HepG2 (cell line): ENCODE results near the gene GPR173. TPM values are rescaled to one million over a fixed set of nuclear protein-coding genes. Genes with fewer than 3 reads are reported as not detected.

Experiments
- ATAC-seq: fragments of 200-7000 bp; cut with Tn5 transposase; 3 replicates; pipeline ENCODE4 v1.9.1; 2020; ENCODE audit warnings: mild to moderate bottlenecking, moderate library complexity
- BruUV-seq: library from RNA; stranded (reverse); fragments of 400-500 nt; replicated peaks from 2 replicates; lab custom pipeline; 2021; lab: Mats Ljungman, UMichigan
- CTCF ChIA-PET: fragments of 300-600 bp; formaldehyde crosslinking; extraction: SDS; loops from one replicate; lab custom pipeline; 2021; ENCODE audit warnings: low total read pairs, inconsistent platforms, low intra/inter-chr PET ratio; lab: Yijun Ruan, JAX
- POLR2A ChIA-PET: fragments of 350-600 bp; sonication (Branson Sonifier 250); formaldehyde crosslinking; loops from one replicate; lab custom pipeline; 2020; ENCODE audit warnings: antibody characterized with exemption, inconsistent platforms; lab: Yijun Ruan, JAX
- DNase-seq: peaks from one replicate; pipeline ENCODE4 v3.0.0-alpha.2; 2015; ENCODE audit warnings: low spot score
- FAIRE-seq: peaks from 3 replicates; lab custom pipeline; 2011; peaks lifted over from hg19 to GRCh38; lab: Jason Lieb, UNC
- H2AFZ ChIP-seq: one replicate; pipeline ENCODE4 v1.6.1; 2011; ENCODE audit warnings: low read length, inconsistent platforms
- H3K27ac ChIP-seq: fragments of 300-600 bp; 3 replicates; pipeline ENCODE4 v1.8.0; 2011; ENCODE audit warnings: mixed run types, mild to moderate bottlenecking, mixed read lengths, low read length, inconsistent platforms; ENCODE audit not compliant: insufficient read depth; ENCODE audit errors: extremely low read length
- H3K27me3 ChIP-seq, 2 experiments: fragments of 200-600 bp in 1 of 2; 2 replicates in 1 of 2; 3 replicates in 1 of 2; pipeline versions ENCODE4 v1.6.0 to v1.8.0; 2011; ENCODE audit warnings: low read length in 2 of 2, mild to moderate bottlenecking in 2 of 2, moderate library complexity in 2 of 2, inconsistent platforms in 1 of 2; ENCODE audit not compliant: insufficient read depth in 2 of 2, control insufficient read depth in 1 of 2
- H3K36me3 ChIP-seq, 2 experiments: fragments of 200-600 bp in 1 of 2; replicated peaks in 1 of 2; 2 replicates in 1 of 2; 3 replicates in 1 of 2; pipeline versions ENCODE4 v1.5.1 to v1.8.0; 2011; ENCODE audit warnings: low read length in 2 of 2, inconsistent platforms in 1 of 2; ENCODE audit not compliant: insufficient read depth in 2 of 2, control insufficient read depth in 1 of 2
- H3K4me1 ChIP-seq: 2 replicates; pipeline ENCODE4 v1.5.1; 2012; ENCODE audit warnings: low read length, inconsistent platforms; ENCODE audit not compliant: insufficient read depth
- H3K4me2 ChIP-seq: 2 replicates; pipeline ENCODE4 v1.6.0; 2011; ENCODE audit warnings: low read depth, low read length, inconsistent platforms
- H3K4me3 ChIP-seq, 3 experiments: fragments of 200-600 bp in 1 of 3; sonication (generic), shearing (Covaris generic) in 1 of 3; replicated peaks in 1 of 3; 2 replicates each; pipeline ENCODE4 v1.5.1; 2011 to 2016; ENCODE audit warnings: low read length in 3 of 3, inconsistent platforms in 2 of 3, low read depth in 2 of 3, mild to moderate bottlenecking in 2 of 3, control low read depth in 1 of 3, mixed read lengths in 1 of 3; ENCODE audit not compliant: insufficient read depth in 1 of 3
- H3K79me2 ChIP-seq: one replicate; pipeline ENCODE4 v1.6.1; 2011; ENCODE audit warnings: low read length, inconsistent platforms; ENCODE audit not compliant: insufficient read depth
- H3K9ac ChIP-seq: 2 replicates; pipeline ENCODE4 v1.6.0; 2011; ENCODE audit warnings: mild to moderate bottlenecking, low read depth, low read length, inconsistent platforms; ENCODE audit not compliant: insufficient read depth
- H3K9me3 ChIP-seq: 2 replicates; pipeline ENCODE4 v1.5.1; 2012; ENCODE audit warnings: mild to moderate bottlenecking, low read length
- H4K20me1 ChIP-seq: 2 replicates; pipeline ENCODE4 v1.6.0; 2011; ENCODE audit warnings: inconsistent platforms, mild to moderate bottlenecking, low read length, moderate library complexity; ENCODE audit not compliant: insufficient read depth
- NKX3-1 ChIP-seq: sonication (generic); formaldehyde crosslinking; IDR thresholded peaks from 2 replicates; pipeline ENCODE4 v1.5.0; 2020; ENCODE audit warnings: missing genetic modification reagents
- NR2F1 ChIP-seq, 2 experiments: fragments of 450-650 bp in 1 of 2; formaldehyde crosslinking in 1 of 2; IDR thresholded peaks; 2 replicates each; pipeline versions ENCODE4 v1.5.0 to v1.6.1; 2016 to 2020; ENCODE audit warnings: mild to moderate bottlenecking in 1 of 2, missing compliant biosample characterization in 1 of 2, missing genetic modification reagents in 1 of 2, moderate library complexity in 1 of 2
- PATZ1 ChIP-seq: sonication (generic); formaldehyde crosslinking; IDR thresholded peaks from 2 replicates; pipeline ENCODE4 v1.4.0; 2020; ENCODE audit warnings: missing genetic modification reagents
- RERE ChIP-seq: IDR thresholded peaks from 2 replicates; pipeline ENCODE4 v1.6.1; 2016; ENCODE audit warnings: low read depth, missing genetic modification reagents, missing compliant biosample characterization
- TBL1XR1 ChIP-seq: fragments of 150-350 bp; IDR thresholded peaks from 2 replicates; pipeline ENCODE4 v1.6.1; 2014; ENCODE audit warnings: borderline replicate concordance, low read length; ENCODE audit not compliant: partially characterized antibody
- XBP1 ChIP-seq: sonication (generic); formaldehyde crosslinking; IDR thresholded peaks from 2 replicates; pipeline ENCODE4 v1.5.0; 2020; ENCODE audit warnings: missing genetic modification reagents
- ZBTB10 ChIP-seq: sonication (generic); formaldehyde crosslinking; IDR thresholded peaks from 2 replicates; pipeline ENCODE4 v1.4.0; 2020; ENCODE audit warnings: missing genetic modification reagents, borderline replicate concordance
- ZFP62 ChIP-seq: sonication (generic); formaldehyde crosslinking; IDR thresholded peaks from 2 replicates; pipeline ENCODE4 v1.4.0; 2020; ENCODE audit warnings: missing genetic modification reagents
- ZNF138 ChIP-seq: sonication (generic); formaldehyde crosslinking; IDR thresholded peaks from 2 replicates; pipeline ENCODE4 v1.5.0; 2020; ENCODE audit warnings: mild to moderate bottlenecking, low read depth, missing genetic modification reagents
- ZNF367 ChIP-seq: sonication (generic); formaldehyde crosslinking; IDR thresholded peaks from 2 replicates; pipeline ENCODE4 v1.4.0; 2020; ENCODE audit warnings: missing genetic modification reagents, borderline replicate concordance
- ZNF414 ChIP-seq: sonication (generic); formaldehyde crosslinking; IDR thresholded peaks from 2 replicates; pipeline ENCODE4 v1.5.0; 2020; ENCODE audit warnings: missing genetic modification reagents
- ZNF720 ChIP-seq: sonication (generic); formaldehyde crosslinking; IDR thresholded peaks from 2 replicates; pipeline ENCODE4 v1.4.0; 2020; ENCODE audit warnings: missing genetic modification reagents
- WGBS: methylation state at CpG from one replicate; pipeline ENCODE4 v1.1.6; 2017; ENCODE audit warnings: low lambda C conversion rate; 5-methylcytosine and 5-hydroxymethylcytosine counted together
- in situ Hi-C: cut with HindIII; loops from 2 replicates; pipeline ENCODE4 v1.10.0; 2017; ENCODE audit warnings: low pct_unique_long_range_greater_than_20kb; ENCODE audit not compliant: extremely low pct_ligation_motif_present
- intact Hi-C: fragments of 100-400 bp; cut with micrococcal nuclease; formaldehyde crosslinking; loops from one replicate; pipeline ENCODE4 v1.10.0; 2022; ENCODE audit not compliant: unreplicated experiment
- polyA plus RNA-seq, 8 experiments: library from polyadenylated mRNA; depleted of rRNA in 3 of 8; stranded (reverse) in 7 of 8; unstranded in 1 of 8; fragments of >200 nt; fragmentation: Illumina TruSeq in 4 of 8; extraction: Trizol in 4 of 8; gene quantifications; 2 replicates each; pipeline versions ENCODE4 v1.2.1 to v1.2.3, GENCODE V29; 2011 to 2016; ENCODE audit warnings: low read depth in 4 of 8, missing spikeins in 1 of 8, mixed read lengths in 1 of 8; ENCODE audit not compliant: insufficient read depth in 1 of 8
- total RNA-seq, 5 experiments: library from RNA; depleted of rRNA; stranded (reverse); fragments of >200 nt; fragmentation: Illumina TruSeq; extraction: Trizol; gene quantifications; 2 replicates each; pipeline ENCODE4 v1.2.3, GENCODE V29; 2016; ENCODE audit warnings: low read depth in 1 of 5

GPR173 gene
- total and polyA plus RNA-seq, 2 of the 13 experiments (the other 11 are each of a cell fraction or from before 2014, with no cell fraction given): 0.04 TPM; not detected in 1

GRCh38 chrX:53084043-53084570, 35.5 kb downstream of the GPR173 start (continued):
- TF ChIP-seq PATZ1 (CRISPR knock-in tag): no peak
- no peak for TF ChIP-seq NKX3-1 (CRISPR knock-in tag)

- intact Hi-C loops (no loop called here), in situ Hi-C loops (no loop called here)
- FAIRE-seq: no peak
- WGBS: over 99% methylated on average over 8 of the region's 9 CpGs
- ChIA-PET POLR2A (no interaction called here), CTCF (no interaction called here)
- Histone ChIP-seq H3K36me3 (peaks cover 4 to 5% of the 10 kb centered on the region in 2 experiments; a peak in 2 of 5 replicates), H3K9me3 (no peaks in the 10 kb centered on the region), H3K9ac (no peak overlapping the region), H3K27me3 (no peaks in the 10 kb centered on the region), H3K27ac (no peak overlapping the region), H3K4me3 (no peak overlapping the region), H3K4me1 (peaks cover 13% of the 10 kb centered on the region; the same call in 1 of the 2 replicates), H2AFZ (no peak overlapping the region), H4K20me1 (no peaks in the 10 kb centered on the region), H3K4me2 (no peak overlapping the region), H3K79me2 (peaks cover 7% of the 10 kb centered on the region)
- no TSS peak for BruUV-seq
- DNase-seq: no peak
- no peak for ATAC-seq
- TF ChIP-seq ZNF414 (CRISPR knock-in tag): no peak
- TF ChIP-seq XBP1 (CRISPR knock-in tag): no peak
- TF ChIP-seq TBL1XR1: no peak
- no peak for TF ChIP-seq ZNF367 (CRISPR knock-in tag)
- no peak for TF ChIP-seq ZNF720 (CRISPR knock-in tag)
- no peak for TF ChIP-seq RERE (CRISPR knock-in tag)
- no peak for TF ChIP-seq ZFP62 (CRISPR knock-in tag)
- TF ChIP-seq NR2F1 (CRISPR knock-in tag; IDR thresholded peaks at IDR 0.05): no peak
- no peak for TF ChIP-seq ZBTB10 (CRISPR knock-in tag)
- no peak for TF ChIP-seq ZNF138 (CRISPR knock-in tag)
Observed at GRCh38 chrX:53084863-53085262, 36.3 kb downstream of the GPR173 start.
